Renal cortex interstitium (tissue), 11 donors: Measurements from ENCODE around the gene CBX3. TPM values are rescaled to one million over a fixed set of nuclear protein-coding genes. Genes with fewer than 3 reads are reported as not detected.
"Not testable (repeated sequence)": the region's sequence is repeated elsewhere in the genome, so short reads cannot be mapped to it uniquely, and the experiment has no call there.

Experiments
- DNase-seq, 11 donors: peaks; one replicate each; pipeline ENCODE4 v3.0.0-alpha.2; 2013; ENCODE audit warnings: low read depth in 9 of 11, low spot score in 4 of 11; ENCODE audit errors: extremely low read depth in 1 of 11
- polyA plus RNA-seq, 3 donors: library from polyadenylated mRNA; unstranded; fragments of 120-200 nt; gene quantifications; one replicate each; pipeline ENCODE4 v1.2.1, GENCODE V29; 2013; ENCODE audit not compliant: insufficient read length in 3 of 3

The CBX3 gene
- polyA plus RNA-seq, 3 donors, result 305 to 407 (median 320) TPM

- no peak for DNase-seq
Measured at GRCh38 chr7:26216049-26216448, 14.5 kb downstream of the CBX3 start.

DNA sequence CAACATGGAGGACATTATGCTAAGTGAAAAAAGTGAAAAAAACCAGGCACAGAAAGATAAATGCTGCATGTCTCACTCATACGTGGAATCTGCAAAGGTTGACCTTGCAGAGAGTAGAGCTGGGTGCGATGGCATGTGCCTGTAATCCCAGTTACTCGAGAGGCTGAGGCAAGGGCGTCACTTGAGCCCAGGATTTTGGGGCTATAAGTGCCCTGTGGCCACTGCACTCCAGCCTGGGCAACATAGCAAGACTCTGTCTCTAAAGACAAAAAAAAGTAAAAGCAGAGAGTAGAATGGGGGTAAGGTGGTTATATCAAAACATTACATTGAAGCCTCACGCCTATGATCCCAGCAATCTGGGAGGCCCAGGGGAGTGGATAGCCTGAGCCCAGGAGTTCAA, 22.8 kb downstream of the CBX3 start:
- DNase-seq, result no peak

- DNase-seq, result no peak
Measured at GRCh38 chr7:26227987-26228386, 26.4 kb downstream of the CBX3 start.

DNA sequence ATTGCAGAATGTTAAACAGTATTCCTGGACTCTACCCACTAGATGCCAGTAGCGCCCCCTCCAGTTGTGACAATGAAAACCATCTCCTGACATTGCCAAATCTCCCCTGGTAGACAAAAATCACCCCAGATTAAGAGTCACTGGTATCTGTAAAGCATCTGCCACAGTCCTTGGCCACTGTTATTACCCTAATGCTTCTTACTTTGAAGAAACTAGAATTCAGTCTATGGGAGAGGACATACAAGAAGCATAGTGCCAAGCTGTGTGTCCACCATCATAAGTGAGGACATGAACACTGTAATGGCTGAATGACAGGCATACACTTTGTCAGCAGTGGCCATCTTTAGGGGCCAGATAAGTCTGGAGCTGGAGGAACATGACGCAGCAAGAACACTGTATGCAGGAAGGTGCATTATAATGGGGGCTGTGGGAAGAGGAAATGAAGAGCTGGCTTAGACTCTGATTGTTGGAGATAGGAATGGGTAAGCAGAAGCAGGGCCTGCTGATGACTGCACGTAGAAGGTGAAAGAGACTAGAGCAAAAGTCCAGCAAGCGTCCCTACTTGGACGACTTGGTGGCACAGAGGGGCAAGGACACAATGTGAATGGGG, 32.5 kb downstream of the CBX3 start:
- DNase-seq, result no peak

- DNase-seq, result no peak
Measured at GRCh38 chr7:26237035-26237807, 35.7 kb downstream of the CBX3 start.

DNA sequence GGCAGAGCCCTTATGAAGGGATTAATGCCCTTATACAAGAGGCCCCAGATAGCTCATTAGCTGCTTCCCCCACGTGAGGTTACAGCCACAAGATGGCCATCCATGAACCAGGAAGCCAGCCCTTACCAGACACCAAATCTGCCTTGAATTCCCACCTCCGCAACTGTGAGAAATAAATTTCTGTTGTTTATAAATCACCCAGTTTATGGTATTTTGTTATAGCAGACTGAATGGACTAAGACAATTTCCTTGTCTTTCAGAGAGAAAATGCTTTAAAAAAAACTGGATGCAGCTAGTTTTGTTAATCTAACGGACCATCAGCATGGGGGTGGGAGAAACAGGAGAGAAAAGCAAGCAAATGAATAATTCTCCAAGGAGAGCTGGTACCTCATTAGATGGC, 36.5 kb downstream of the CBX3 start:
- DNase-seq, result no peak

DNA sequence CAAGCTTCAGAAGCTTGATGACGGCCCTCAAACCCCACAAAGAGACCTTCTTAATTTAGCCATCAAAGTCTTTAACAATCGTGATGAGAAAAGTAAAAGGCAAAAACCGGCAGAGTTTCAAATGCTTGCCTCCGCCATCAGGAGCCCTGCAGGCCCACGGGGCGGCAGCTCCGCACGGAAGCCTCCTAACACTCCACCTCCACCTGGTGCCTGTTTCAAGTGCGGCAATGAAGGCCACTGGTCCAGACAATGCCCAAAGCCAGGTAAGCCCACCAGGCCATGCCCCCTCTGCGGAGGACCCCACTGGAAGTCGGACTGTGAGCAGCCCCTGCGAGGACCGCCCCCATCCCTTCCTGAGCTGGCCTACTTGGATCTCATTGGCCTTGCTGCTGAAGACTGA, 43.6 kb downstream of the CBX3 start:
- DNase-seq, result no peak

- DNase-seq, result no peak
Measured at GRCh38 chr7:26250239-26250638, 48.7 kb downstream of the CBX3 start.

DNA sequence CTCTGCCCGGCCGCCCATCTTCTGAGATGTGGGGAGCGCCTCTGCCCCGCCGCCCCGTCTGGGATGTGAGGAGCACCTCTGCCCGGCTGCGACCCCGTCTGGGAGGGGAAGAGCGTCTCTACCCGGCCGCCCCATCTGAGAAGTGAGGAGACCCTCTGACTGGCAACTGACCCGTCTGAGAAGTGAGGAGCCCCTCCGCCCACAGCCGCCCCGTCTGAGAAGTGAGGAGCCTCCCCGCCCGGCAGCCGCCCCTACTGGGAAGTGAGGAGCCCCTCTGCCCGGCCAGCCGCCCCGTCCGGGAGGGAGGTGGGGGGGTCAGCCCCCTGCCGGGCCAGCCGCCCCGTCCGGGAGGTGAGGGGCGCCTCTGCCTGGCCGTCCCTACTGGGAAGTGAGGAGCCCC, 60.3 kb downstream of the CBX3 start:
- DNase-seq, result not testable (repeated sequence)

Other genes starting within 250 kb of the CBX3 start
- 10 to 100 TPM; 23.8 to 48.0 (median 35.3) TPM for gene NFE2L3, start 49.5 kb upstream of the CBX3 start, polyA plus RNA-seq
- 1,000 to 10,000 TPM; 1,554 to 1,791 (median 1,582) TPM for gene HNRNPA2B1, start 999 bp upstream of the CBX3 start, polyA plus RNA-seq
- gene SNX10, start 90.1 kb downstream of the CBX3 start, polyA plus RNA-seq, result 10 to 100 TPM; 16.1 to 21.1 (median 18.9) TPM